ENCODE results near the gene PLAGL2.

PLAGL2 gene

DNA sequence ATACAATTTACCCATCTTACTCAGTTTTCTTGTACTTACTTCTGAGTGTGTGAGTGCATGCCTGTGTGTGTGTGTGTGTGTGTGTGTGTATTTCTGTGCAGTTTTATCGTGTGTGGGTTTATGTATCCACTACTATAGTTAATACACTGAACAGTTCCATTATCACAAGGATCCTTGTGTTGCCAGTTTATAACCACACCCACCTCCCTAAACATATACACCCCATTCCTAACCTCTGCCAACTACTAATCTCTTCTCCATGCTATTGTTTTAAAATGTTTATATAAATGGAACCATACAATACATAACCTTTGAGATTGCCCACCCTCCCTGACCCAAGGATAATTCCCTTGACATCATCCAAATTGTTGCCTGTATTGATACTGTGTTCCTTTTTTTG lies 18.8 kb upstream of the PLAGL2 start:
- Histone ChIP-seq H3K23ac (ENCODE audit: low read length in 2 of 2) (no peak overlapping the region), H2BK15ac (ENCODE audit: low read depth, poor library complexity, severe bottlenecking) (no peak overlapping the region), H3K4me1 (ENCODE audit: control insufficient read depth, insufficient read depth, low read depth, low read length) (no peaks in the 10 kb centered on the region), H3K4ac (ENCODE audit: low read depth in 1 of 2, low read length in 2 of 2) (no peak overlapping the region), H3K9me3 (ENCODE audit: control insufficient read depth, low read length) (no peaks in the 10 kb centered on the region), H3K18ac (ENCODE audit: low read depth in 1 of 2, low read length in 2 of 2) (no peak overlapping the region), H2BK12ac (ENCODE audit: low read length in 2 of 2) (no peak overlapping the region), H3K9ac (ENCODE audit: low read length) (no peak overlapping the region), H3K79me1 (replicated peaks; ENCODE audit: low read length, poor library complexity, severe bottlenecking) (peaks cover 23% of the 10 kb centered on the region), H2AK5ac (ENCODE audit: low read length, severe bottlenecking) (no peak overlapping the region), H4K8ac (ENCODE audit: low read length) (no peak overlapping the region), H3K36me3 (ENCODE audit: control insufficient read depth in 1 of 2, insufficient read depth in 2 of 2, low read depth in 1 of 2, low read length in 2 of 2) (peaks cover 57 to 82% of the 10 kb centered on the region in 2 experiments), H3K4me3 (ENCODE audit: insufficient read depth in 1 of 2, low read depth in 1 of 2, low read length in 2 of 2) (no peak overlapping the region), H3K4me2 (ENCODE audit: low read length, poor library complexity, severe bottlenecking) (no peak overlapping the region), H3K27ac (ENCODE audit: low read length, poor library complexity, severe bottlenecking) (no peak overlapping the region), H3K14ac (ENCODE audit: low read length in 2 of 2) (no peak overlapping the region), H2BK5ac (ENCODE audit: low read depth, low read length, poor library complexity, severe bottlenecking) (no peak overlapping the region), H2AFZ (ENCODE audit: low read depth, low read length) (no peak overlapping the region), H4K91ac (ENCODE audit: low read length) (no peak overlapping the region), H2BK120ac (ENCODE audit: low read depth, low read length) (no peak overlapping the region), H3K27me3 (ENCODE audit: control insufficient read depth in 1 of 2, insufficient read depth in 1 of 2, low read length in 2 of 2) (no peaks in the 10 kb centered on the region)
- no CpG with 5 or more reads among the region's 1 CpG for WGBS
- no peak for DNase-seq

DNA sequence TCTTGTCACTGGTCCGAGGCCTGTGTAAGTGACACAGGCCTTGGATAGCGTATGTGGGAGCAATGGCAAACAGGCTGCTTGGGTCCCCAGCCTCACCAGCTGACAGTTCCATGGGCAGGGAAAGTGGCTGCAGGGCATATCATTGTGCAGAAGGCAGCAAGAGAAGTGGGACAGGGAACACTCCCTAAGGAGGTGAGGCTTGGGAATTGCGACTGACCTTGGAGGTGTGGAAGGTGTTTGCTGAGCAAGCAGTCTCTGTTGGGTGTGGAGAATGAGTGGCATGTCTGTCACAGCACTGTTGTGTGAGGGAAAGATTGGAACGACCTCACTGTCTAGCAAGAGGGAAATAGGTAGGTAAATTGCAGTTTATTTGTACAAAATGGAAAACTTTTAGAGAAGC lies 16.9 kb upstream of the PLAGL2 start:
- no peaks in the 10 kb centered on the region for H3K9me3 ChIP-seq (ENCODE audit: control insufficient read depth, low read length)
- H3K23ac ChIP-seq (ENCODE audit: low read length in 2 of 2), result no peak overlapping the region
- WGBS, result 98% methylated on average over 3 of the region's 4 CpGs
- H3K4me1 ChIP-seq (ENCODE audit: control insufficient read depth, insufficient read depth, low read depth, low read length), result no peaks in the 10 kb centered on the region
- H4K8ac ChIP-seq (ENCODE audit: low read length), result no peak overlapping the region
- H3K36me3 ChIP-seq (ENCODE audit: control insufficient read depth in 1 of 2, insufficient read depth in 2 of 2, low read depth in 1 of 2, low read length in 2 of 2), result peaks cover 57 to 85% of the 10 kb centered on the region in 2 experiments
- H3K27me3 ChIP-seq (ENCODE audit: control insufficient read depth in 1 of 2, insufficient read depth in 1 of 2, low read length in 2 of 2), result no peaks in the 10 kb centered on the region
- H2AFZ ChIP-seq (ENCODE audit: low read depth, low read length), result no peak overlapping the region
- no peak overlapping the region for H3K4ac ChIP-seq (ENCODE audit: low read depth in 1 of 2, low read length in 2 of 2)
- H3K4me3 ChIP-seq (ENCODE audit: insufficient read depth in 1 of 2, low read depth in 1 of 2, low read length in 2 of 2), result no peak overlapping the region
- H3K79me1 ChIP-seq (replicated peaks; ENCODE audit: low read length, poor library complexity, severe bottlenecking), result peaks cover 25% of the 10 kb centered on the region
- no peak overlapping the region for H2BK12ac ChIP-seq (ENCODE audit: low read length in 2 of 2)
- no peak overlapping the region for H2BK5ac ChIP-seq (ENCODE audit: low read depth, low read length, poor library complexity, severe bottlenecking)
- H3K4me2 ChIP-seq (ENCODE audit: low read length, poor library complexity, severe bottlenecking), result no peak overlapping the region
- H3K14ac ChIP-seq (ENCODE audit: low read length in 2 of 2), result no peak overlapping the region
- no peak overlapping the region for H3K9ac ChIP-seq (ENCODE audit: low read length)
- no peak overlapping the region for H2AK5ac ChIP-seq (ENCODE audit: low read length, severe bottlenecking)
- no peak overlapping the region for H2BK120ac ChIP-seq (ENCODE audit: low read depth, low read length)
- no peak overlapping the region for H4K91ac ChIP-seq (ENCODE audit: low read length)
- no peak overlapping the region for H3K18ac ChIP-seq (ENCODE audit: low read depth in 1 of 2, low read length in 2 of 2)
- H3K27ac ChIP-seq (ENCODE audit: low read length, poor library complexity, severe bottlenecking), result no peak overlapping the region
- H2BK15ac ChIP-seq (ENCODE audit: low read depth, poor library complexity, severe bottlenecking), result no peak overlapping the region
- DNase-seq, result no peak

DNA sequence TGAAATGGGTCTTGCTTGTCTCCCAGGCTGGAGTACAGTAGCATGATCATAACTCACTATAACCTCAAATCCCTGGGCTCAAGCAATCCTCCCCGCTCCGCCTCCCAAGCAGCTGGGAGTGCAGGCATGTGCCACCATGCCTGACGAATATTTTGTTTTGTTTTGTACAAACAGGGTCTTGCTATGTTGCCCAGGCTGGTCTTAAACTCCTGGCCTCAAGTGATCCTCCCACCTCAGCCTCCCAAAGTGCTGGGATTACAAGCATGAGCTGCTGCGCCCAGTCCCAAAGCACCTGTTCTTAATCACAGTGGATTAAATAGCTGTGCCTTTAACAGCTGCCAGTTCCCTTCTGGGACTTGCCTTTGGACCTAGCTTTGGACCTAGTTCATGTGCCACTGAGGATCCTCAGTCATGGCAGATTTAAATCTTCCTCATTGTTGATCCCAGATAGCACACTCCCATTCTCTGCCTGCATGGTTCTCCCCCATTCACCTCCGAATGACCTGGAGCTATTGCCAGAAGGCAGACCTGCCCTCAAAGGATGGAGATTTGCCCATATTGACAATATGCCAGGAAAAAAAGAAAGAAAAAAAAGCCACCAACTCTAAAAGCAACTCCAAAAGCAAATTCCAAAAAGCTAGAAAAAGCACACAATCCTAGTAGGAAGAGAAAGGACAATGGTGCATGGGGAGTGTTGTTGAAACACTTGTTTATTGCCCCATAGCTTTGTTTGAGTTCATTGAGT lies 10.8 kb upstream of the PLAGL2 start:
- Histone ChIP-seq H3K9me3 (ENCODE audit: control insufficient read depth, low read length) (no peaks in the 10 kb centered on the region), H3K23ac (ENCODE audit: low read length in 2 of 2) (no peak overlapping the region), H3K9ac (ENCODE audit: low read length) (no peak overlapping the region), H2BK120ac (ENCODE audit: low read depth, low read length) (no peak overlapping the region), H3K4me3 (ENCODE audit: insufficient read depth in 1 of 2, low read depth in 1 of 2, low read length in 2 of 2) (no peak overlapping the region), H2AFZ (ENCODE audit: low read depth, low read length) (no peak overlapping the region), H3K4me2 (ENCODE audit: low read length, poor library complexity, severe bottlenecking) (no peak overlapping the region), H3K36me3 (ENCODE audit: control insufficient read depth in 1 of 2, insufficient read depth in 2 of 2, low read depth in 1 of 2, low read length in 2 of 2) (peaks cover 54 to 90% of the 10 kb centered on the region in 2 experiments), H3K27me3 (ENCODE audit: control insufficient read depth in 1 of 2, insufficient read depth in 1 of 2, low read length in 2 of 2) (no peaks in the 10 kb centered on the region), H3K4ac (ENCODE audit: low read depth in 1 of 2, low read length in 2 of 2) (no peak overlapping the region), H3K4me1 (ENCODE audit: control insufficient read depth, insufficient read depth, low read depth, low read length) (no peaks in the 10 kb centered on the region), H4K91ac (ENCODE audit: low read length) (no peak overlapping the region), H2BK5ac (ENCODE audit: low read depth, low read length, poor library complexity, severe bottlenecking) (no peak overlapping the region), H3K79me1 (replicated peaks; ENCODE audit: low read length, poor library complexity, severe bottlenecking) (peaks cover 50% of the 10 kb centered on the region), H3K27ac (ENCODE audit: low read length, poor library complexity, severe bottlenecking) (no peak overlapping the region), H3K14ac (ENCODE audit: low read length in 2 of 2) (no peak overlapping the region), H2BK15ac (ENCODE audit: low read depth, poor library complexity, severe bottlenecking) (no peak overlapping the region), H3K18ac (ENCODE audit: low read depth in 1 of 2, low read length in 2 of 2) (no peak overlapping the region), H2BK12ac (ENCODE audit: low read length in 2 of 2) (no peak overlapping the region), H2AK5ac (ENCODE audit: low read length, severe bottlenecking) (no peak overlapping the region), H4K8ac (ENCODE audit: low read length) (no peak overlapping the region)
- WGBS, result 96% methylated on average over 5 of the region's 5 CpGs
- DNase-seq, result no peak

DNA sequence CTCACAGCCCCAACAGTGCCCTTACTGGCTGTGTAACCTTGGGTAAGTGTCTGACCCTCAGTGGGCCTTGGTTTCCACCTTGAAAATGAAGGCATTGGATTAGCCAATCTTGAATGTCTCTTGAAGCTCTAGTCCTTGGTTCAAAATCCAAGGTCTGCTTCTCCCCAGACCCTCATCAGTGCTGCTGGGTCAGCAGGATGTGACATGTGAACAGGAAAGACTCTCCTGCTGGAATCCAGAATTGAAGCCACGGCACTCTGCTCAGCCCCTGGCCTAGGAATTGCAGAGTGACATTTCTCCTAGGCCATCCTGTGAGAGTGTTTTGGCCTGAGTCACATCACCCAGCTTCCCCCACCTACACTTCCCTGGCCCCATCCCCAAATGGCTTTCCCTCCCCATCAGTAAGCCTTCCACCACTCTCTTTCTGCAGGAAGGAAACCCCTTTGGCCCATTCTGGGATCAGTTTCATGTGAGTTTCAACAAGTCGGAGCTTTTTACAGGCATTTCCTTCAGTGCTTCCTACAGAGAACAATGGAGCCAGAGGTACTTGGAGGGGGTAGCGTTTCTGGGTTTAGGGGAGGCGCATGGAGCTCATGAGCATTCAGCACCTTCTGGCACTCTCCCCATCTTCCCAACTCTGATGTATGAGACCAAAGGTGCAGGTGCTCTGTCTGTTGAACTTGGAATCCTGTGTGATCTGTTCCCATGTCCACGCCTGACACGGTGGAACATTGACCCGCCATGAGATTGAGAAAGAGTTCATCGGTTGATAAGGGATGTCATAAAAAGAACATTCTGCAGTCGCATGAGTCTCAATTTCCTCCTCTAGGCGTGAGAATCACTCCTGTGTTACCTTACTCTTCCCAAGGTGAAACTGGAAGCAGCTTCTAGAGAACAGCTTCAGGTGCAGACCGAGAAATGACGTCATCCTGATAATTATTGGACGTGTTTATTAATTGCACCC lies 8.9 kb upstream of the PLAGL2 start:
- WGBS, result 97% methylated on average over 13 of the region's 13 CpGs
- no peak overlapping the region for H2BK5ac ChIP-seq (ENCODE audit: low read depth, low read length, poor library complexity, severe bottlenecking)
- H3K14ac ChIP-seq (ENCODE audit: low read length in 2 of 2), result no peak overlapping the region

More for the DNA sequence above, 8.9 kb upstream of the PLAGL2 start:
- Histone ChIP-seq H2AK5ac (ENCODE audit: low read length, severe bottlenecking) (no peak overlapping the region), H3K27me3 (ENCODE audit: control insufficient read depth in 1 of 2, insufficient read depth in 1 of 2, low read length in 2 of 2) (no peaks in the 10 kb centered on the region), H3K18ac (ENCODE audit: low read depth in 1 of 2, low read length in 2 of 2) (no peak overlapping the region), H3K4me2 (ENCODE audit: low read length, poor library complexity, severe bottlenecking) (no peak overlapping the region), H3K27ac (ENCODE audit: low read length, poor library complexity, severe bottlenecking) (no peak overlapping the region), H2AFZ (ENCODE audit: low read depth, low read length) (no peak overlapping the region), H3K9me3 (ENCODE audit: control insufficient read depth, low read length) (no peaks in the 10 kb centered on the region), H3K4ac (ENCODE audit: low read depth in 1 of 2, low read length in 2 of 2) (no peak overlapping the region), H2BK12ac (ENCODE audit: low read length in 2 of 2) (no peak overlapping the region), H3K4me3 (ENCODE audit: insufficient read depth in 1 of 2, low read depth in 1 of 2, low read length in 2 of 2) (no peak overlapping the region), H2BK120ac (ENCODE audit: low read depth, low read length) (no peak overlapping the region), H3K9ac (ENCODE audit: low read length) (no peak overlapping the region), H3K23ac (ENCODE audit: low read length in 2 of 2) (no peak overlapping the region), H3K79me1 (replicated peaks; ENCODE audit: low read length, poor library complexity, severe bottlenecking) (peaks cover 53% of the 10 kb centered on the region), H4K8ac (ENCODE audit: low read length) (no peak overlapping the region), H2BK15ac (ENCODE audit: low read depth, poor library complexity, severe bottlenecking) (no peak overlapping the region), H4K91ac (ENCODE audit: low read length) (no peak overlapping the region), H3K4me1 (ENCODE audit: control insufficient read depth, insufficient read depth, low read depth, low read length) (no peaks in the 10 kb centered on the region), H3K36me3 (ENCODE audit: control insufficient read depth in 1 of 2, insufficient read depth in 2 of 2, low read depth in 1 of 2, low read length in 2 of 2) (peaks cover 49 to 85% of the 10 kb centered on the region in 2 experiments)
- no peak for DNase-seq

Measured in mesenchymal stem cell (in vitro differentiated cells and primary cell).